Neural cell (in vitro differentiated cells): Measurements from ENCODE around the gene OR6J1. TPM values are rescaled to one million over a fixed set of nuclear protein-coding genes. Genes with fewer than 3 reads are reported as not detected.
"Not testable (repeated sequence)": the region's sequence is repeated elsewhere in the genome, so short reads cannot be mapped to it uniquely, and the experiment has no call there.

ENCODE experiments used
- H2AFZ ChIP-seq: fragments of 200-600, 300-800 bp; sonication (generic), shearing (Covaris generic); 2 replicates; pipeline ENCODE4 v1.6.0; 2014; ENCODE audit warnings: low read depth, mild to moderate bottlenecking, antibody characterized with exemption, low read length, moderate library complexity
- H3F3A ChIP-seq: fragments of 200-600 bp; shearing (Covaris generic); 2 replicates; pipeline ENCODE4 v1.6.1; 2016; ENCODE audit warnings: mild to moderate bottlenecking, moderate library complexity, mixed read lengths, antibody characterized with exemption, low read length; ENCODE audit not compliant: insufficient read depth, poor library complexity, severe bottlenecking
- H3K27ac ChIP-seq: fragments of 200-600, 300-800 bp; sonication (generic), shearing (Covaris generic); 2 replicates; pipeline ENCODE4 v1.5.1; 2014; ENCODE audit warnings: mild to moderate bottlenecking, low read length, moderate library complexity
- H3K27me3 ChIP-seq: fragments of 300-800, 200-600 bp; sonication (generic), shearing (Covaris generic); 2 replicates; pipeline ENCODE4 v1.6.0; 2014; ENCODE audit warnings: mild to moderate bottlenecking, low read depth, low read length, moderate library complexity; ENCODE audit not compliant: insufficient read depth
- H3K36me3 ChIP-seq: fragments of 300-800, 200-600 bp; sonication (generic), shearing (Covaris generic); 2 replicates; pipeline ENCODE4 v1.5.1; 2014; ENCODE audit warnings: mild to moderate bottlenecking, antibody characterized with exemption, low read length, moderate library complexity; ENCODE audit not compliant: insufficient read depth
- H3K4me2 ChIP-seq: fragments of 300-800, 200-600 bp; sonication (generic), shearing (Covaris generic); 2 replicates; pipeline ENCODE4 v1.6.0; 2014; ENCODE audit warnings: mild to moderate bottlenecking, low read length
- H3K4me3 ChIP-seq: fragments of 300-800, 200-600 bp; sonication (generic), shearing (Covaris generic); 2 replicates; pipeline ENCODE4 v1.5.1; 2014; ENCODE audit warnings: mild to moderate bottlenecking, low read length, moderate library complexity
- H3K79me2 ChIP-seq: fragments of 200-600 bp; shearing (Covaris generic); replicated peaks from 2 replicates; pipeline ENCODE4 v1.6.0; 2014; ENCODE audit warnings: mild to moderate bottlenecking, low read length, moderate library complexity; ENCODE audit not compliant: insufficient read depth
- H3K9ac ChIP-seq: fragments of 300-800, 200-600 bp; sonication (generic), shearing (Covaris generic); 2 replicates; pipeline ENCODE4 v1.6.1; 2016; ENCODE audit warnings: mild to moderate bottlenecking, low read length, mixed read lengths
- H3K9me2 ChIP-seq: fragments of 200-600 bp; shearing (Covaris generic); 2 replicates; pipeline ENCODE4 v1.6.1; 2016; ENCODE audit warnings: mild to moderate bottlenecking, low read length, mixed read lengths; ENCODE audit not compliant: insufficient read depth
- H3K9me3 ChIP-seq: fragments of 200-600, 300-800 bp; sonication (generic), shearing (Covaris generic); 2 replicates; pipeline ENCODE4 v1.6.1; 2016; ENCODE audit warnings: mild to moderate bottlenecking, mixed run types, low read length, moderate library complexity, mixed read lengths
- H4K20me1 ChIP-seq: fragments of 200-600 bp; shearing (Covaris generic); 2 replicates; pipeline ENCODE4 v1.6.1; 2016; ENCODE audit warnings: mild to moderate bottlenecking, mixed run types; ENCODE audit not compliant: insufficient read depth
- EP300 ChIP-seq: fragments of 450-650 bp; conservative IDR thresholded peaks from 2 replicates; pipeline ENCODE4 v1.6.1; 2014; ENCODE audit warnings: antibody characterized with exemption, mild to moderate bottlenecking, moderate library complexity; ENCODE audit not compliant: poor library complexity, severe bottlenecking
- EZH2 ChIP-seq: fragments of 200-600, 300-800 bp; shearing (Covaris generic), sonication (generic); IDR thresholded peaks from 2 replicates; pipeline ENCODE4 v1.6.1; 2014; ENCODE audit warnings: antibody characterized with exemption, low read length, borderline replicate concordance, mild to moderate bottlenecking; ENCODE audit not compliant: insufficient read depth, poor library complexity, severe bottlenecking
- POLR2AphosphoS5 ChIP-seq: IDR thresholded peaks from 2 replicates; pipeline ENCODE4 v1.6.1; 2012
- RAD21 ChIP-seq: fragments of 450-650 bp; conservative IDR thresholded peaks from 2 replicates; pipeline ENCODE4 v1.6.1; 2014; ENCODE audit warnings: antibody characterized with exemption, mild to moderate bottlenecking, moderate library complexity
- SMC3 ChIP-seq: fragments of 450-650 bp; conservative IDR thresholded peaks from 2 replicates; pipeline ENCODE4 v1.6.1; 2014; ENCODE audit warnings: antibody characterized with exemption, mild to moderate bottlenecking, moderate library complexity; ENCODE audit not compliant: poor library complexity
- TAF1 ChIP-seq: IDR thresholded peaks from 2 replicates; pipeline ENCODE4 v1.6.1; 2012; ENCODE audit warnings: low read depth
- polyA plus RNA-seq: library from polyadenylated mRNA; depleted of rRNA; stranded (reverse); fragments of >200 nt; gene quantifications from 2 replicates; pipeline ENCODE4 v1.2.3, GENCODE V29; 2014
- TF ChIP-seq, protein P1 (sequence below): IDR thresholded peaks from 2 replicates; pipeline ENCODE4 v1.6.1; 2012; ENCODE audit warnings: borderline replicate concordance

Gene OR6J1
- polyA plus RNA-seq, 1 donor from 2014 or later = not detected

DNA sequence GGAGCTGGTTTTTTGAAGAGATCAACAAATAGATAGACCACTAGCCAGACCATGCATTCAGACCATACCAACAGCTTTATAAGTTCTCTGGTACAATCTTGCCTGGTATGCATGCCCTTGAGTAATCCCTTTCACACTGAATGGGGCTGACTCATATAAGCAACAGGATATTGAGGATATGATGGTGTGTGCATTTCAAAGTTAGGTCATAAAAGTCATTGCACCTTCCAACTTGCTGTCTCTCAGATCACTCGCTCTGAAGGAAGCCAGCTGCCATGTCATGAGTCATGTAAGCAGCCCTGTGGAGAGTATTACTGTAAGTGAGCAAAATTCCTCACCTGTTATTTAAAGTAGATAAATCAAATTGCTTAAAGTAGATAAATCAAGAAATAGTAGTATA, 45.0 kb upstream of the OR6J1 start:
- no peak overlapping the region for H3K4me3 ChIP-seq
- TF ChIP-seq, protein P1, sequence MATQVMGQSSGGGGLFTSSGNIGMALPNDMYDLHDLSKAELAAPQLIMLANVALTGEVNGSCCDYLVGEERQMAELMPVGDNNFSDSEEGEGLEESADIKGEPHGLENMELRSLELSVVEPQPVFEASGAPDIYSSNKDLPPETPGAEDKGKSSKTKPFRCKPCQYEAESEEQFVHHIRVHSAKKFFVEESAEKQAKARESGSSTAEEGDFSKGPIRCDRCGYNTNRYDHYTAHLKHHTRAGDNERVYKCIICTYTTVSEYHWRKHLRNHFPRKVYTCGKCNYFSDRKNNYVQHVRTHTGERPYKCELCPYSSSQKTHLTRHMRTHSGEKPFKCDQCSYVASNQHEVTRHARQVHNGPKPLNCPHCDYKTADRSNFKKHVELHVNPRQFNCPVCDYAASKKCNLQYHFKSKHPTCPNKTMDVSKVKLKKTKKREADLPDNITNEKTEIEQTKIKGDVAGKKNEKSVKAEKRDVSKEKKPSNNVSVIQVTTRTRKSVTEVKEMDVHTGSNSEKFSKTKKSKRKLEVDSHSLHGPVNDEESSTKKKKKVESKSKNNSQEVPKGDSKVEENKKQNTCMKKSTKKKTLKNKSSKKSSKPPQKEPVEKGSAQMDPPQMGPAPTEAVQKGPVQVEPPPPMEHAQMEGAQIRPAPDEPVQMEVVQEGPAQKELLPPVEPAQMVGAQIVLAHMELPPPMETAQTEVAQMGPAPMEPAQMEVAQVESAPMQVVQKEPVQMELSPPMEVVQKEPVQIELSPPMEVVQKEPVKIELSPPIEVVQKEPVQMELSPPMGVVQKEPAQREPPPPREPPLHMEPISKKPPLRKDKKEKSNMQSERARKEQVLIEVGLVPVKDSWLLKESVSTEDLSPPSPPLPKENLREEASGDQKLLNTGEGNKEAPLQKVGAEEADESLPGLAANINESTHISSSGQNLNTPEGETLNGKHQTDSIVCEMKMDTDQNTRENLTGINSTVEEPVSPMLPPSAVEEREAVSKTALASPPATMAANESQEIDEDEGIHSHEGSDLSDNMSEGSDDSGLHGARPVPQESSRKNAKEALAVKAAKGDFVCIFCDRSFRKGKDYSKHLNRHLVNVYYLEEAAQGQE = no peak
- TF ChIP-seq RAD21 = no peak
- no peak for TF ChIP-seq TAF1
- no peak for TF ChIP-seq EP300
- no peak for TF ChIP-seq SMC3
- TF ChIP-seq EZH2 = no peak
- H4K20me1 ChIP-seq = no peaks in the 10 kb centered on the region
- H3K9me3 ChIP-seq = no peaks in the 10 kb centered on the region
- no peak overlapping the region for H3K27ac ChIP-seq
- H3K36me3 ChIP-seq = no peaks in the 10 kb centered on the region
- H2AFZ ChIP-seq = no peak overlapping the region
- H3K9ac ChIP-seq = no peak overlapping the region
- no peaks in the 10 kb centered on the region for H3F3A ChIP-seq
- H3K27me3 ChIP-seq = no peaks in the 10 kb centered on the region
- H3K79me2 ChIP-seq = no peaks in the 10 kb centered on the region
- no peaks in the 10 kb centered on the region for H3K9me2 ChIP-seq
- no peak overlapping the region for H3K4me2 ChIP-seq

DNA sequence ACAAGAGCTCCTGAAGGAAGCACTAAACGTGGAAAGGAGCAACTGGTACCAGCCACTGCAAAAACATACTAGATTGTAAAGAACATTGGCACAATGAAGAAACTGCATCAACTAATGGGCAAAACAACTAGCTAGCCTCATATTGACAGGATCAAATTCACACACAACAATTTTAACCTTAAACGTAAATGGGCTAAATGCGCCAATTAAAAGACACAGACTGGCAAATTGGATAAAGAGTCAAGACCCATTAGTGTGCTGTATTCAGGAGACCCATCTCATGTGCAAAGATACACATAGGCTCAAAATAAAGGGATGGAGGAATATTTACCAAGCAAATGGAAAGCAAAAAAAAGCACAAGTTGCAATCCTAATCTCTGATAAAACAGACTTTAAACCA, 43.8 kb upstream of the OR6J1 start:
- not testable (repeated sequence) for H3K36me3 ChIP-seq, H3K4me3 ChIP-seq, H3K79me2 ChIP-seq, H3K27me3 ChIP-seq, H3K9me3 ChIP-seq, H4K20me1 ChIP-seq, H3K27ac ChIP-seq, H2AFZ ChIP-seq, H3K9me2 ChIP-seq, H3K9ac ChIP-seq, H3K4me2 ChIP-seq, H3F3A ChIP-seq

DNA sequence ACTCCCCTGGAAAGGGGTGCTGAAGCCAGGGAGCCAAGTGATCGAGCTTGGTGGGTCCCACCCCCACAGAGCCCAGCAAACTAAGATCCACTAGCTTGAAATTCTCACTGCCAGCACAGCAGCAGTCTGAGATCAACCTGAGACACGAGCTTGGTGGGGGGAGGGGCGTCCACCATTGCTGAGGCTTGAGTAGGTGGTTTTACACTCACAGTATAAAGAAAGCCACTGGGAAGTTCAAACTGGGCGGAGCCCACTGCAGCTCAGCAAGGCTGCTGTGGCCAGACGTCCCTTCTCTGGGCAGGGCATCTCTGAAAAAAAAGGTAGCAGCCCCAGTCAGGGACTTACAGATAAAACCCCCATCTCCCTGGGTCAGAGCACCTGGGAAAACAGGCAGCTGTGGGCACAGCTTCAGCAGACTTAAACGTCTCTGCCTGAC, 42.0 kb upstream of the OR6J1 start:
- not testable (repeated sequence) for H2AFZ ChIP-seq

DNA sequence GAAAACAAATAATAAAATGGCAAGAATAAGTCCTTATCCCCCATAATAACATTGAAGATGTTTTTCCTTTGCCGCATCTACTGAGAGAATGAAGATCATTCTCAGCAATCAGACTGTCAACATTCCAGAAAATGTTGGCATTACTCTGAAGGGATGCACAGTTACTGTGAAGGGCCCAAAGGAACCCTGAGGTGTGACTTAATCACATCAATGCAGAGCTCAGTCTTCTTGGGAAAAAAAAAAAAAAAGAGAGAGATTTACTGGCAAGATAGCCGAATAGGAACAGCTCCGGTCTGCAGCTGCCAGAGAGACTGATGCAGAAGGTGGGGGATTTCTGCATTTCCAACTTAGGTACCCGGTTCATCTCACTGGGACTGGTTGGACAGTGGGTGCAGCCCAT, 41.3 kb upstream of the OR6J1 start:
- Histone ChIP-seq H2AFZ (no peak overlapping the region), H3K79me2 (no peaks in the 10 kb centered on the region), H3K27ac (no peak overlapping the region), H3K9me2 (no peaks in the 10 kb centered on the region), H4K20me1 (no peaks in the 10 kb centered on the region), H3K4me2 (no peak overlapping the region), H3K9ac (no peak overlapping the region), H3K9me3 (no peaks in the 10 kb centered on the region), H3K27me3 (no peaks in the 10 kb centered on the region), H3F3A (no peaks in the 10 kb centered on the region), H3K4me3 (peak overlapping the region; percentile 14), H3K36me3 (no peaks in the 10 kb centered on the region)
- TF ChIP-seq SMC3 = no peak
- TF ChIP-seq POLR2AphosphoS5 = peak; percentile 73
- TF ChIP-seq EP300 = peak; percentile 81
- TF ChIP-seq, protein P1 = peak; percentile 67

More for the DNA sequence above, 42.0 kb upstream of the OR6J1 start:
- H3K4me3 ChIP-seq, H4K20me1 ChIP-seq, H3K27ac ChIP-seq, H3K36me3 ChIP-seq, H3K9ac ChIP-seq, H3K4me2 ChIP-seq, H3F3A ChIP-seq, H3K79me2 ChIP-seq, H3K9me3 ChIP-seq, H3K27me3 ChIP-seq, H3K9me2 ChIP-seq: not testable (repeated sequence)

DNA sequence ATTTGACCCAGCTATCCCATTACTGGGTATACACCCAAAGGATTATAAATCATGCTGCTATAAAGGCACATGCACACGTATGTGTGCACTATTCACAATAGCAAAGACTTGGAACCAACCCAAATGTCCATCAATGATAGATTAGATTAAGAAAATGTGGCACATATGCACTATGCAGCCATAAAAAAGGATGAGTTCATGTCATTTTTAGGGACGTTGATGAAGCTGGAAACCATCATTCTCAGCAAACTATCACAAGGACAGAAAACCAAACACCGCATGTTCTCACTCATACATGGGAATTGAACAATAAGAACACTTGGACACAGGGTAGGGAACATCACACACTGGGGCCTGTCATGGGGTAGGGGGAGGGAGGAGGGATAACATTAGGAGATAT, 39.3 kb upstream of the OR6J1 start:
- not testable (repeated sequence) for H2AFZ ChIP-seq, H3F3A ChIP-seq, H3K4me3 ChIP-seq, H4K20me1 ChIP-seq, H3K9me2 ChIP-seq, H3K9me3 ChIP-seq, H3K27ac ChIP-seq, H3K79me2 ChIP-seq, H3K9ac ChIP-seq, H3K36me3 ChIP-seq, H3K4me2 ChIP-seq, H3K27me3 ChIP-seq
